ENCODE results near the gene FHDC1.

DNA sequence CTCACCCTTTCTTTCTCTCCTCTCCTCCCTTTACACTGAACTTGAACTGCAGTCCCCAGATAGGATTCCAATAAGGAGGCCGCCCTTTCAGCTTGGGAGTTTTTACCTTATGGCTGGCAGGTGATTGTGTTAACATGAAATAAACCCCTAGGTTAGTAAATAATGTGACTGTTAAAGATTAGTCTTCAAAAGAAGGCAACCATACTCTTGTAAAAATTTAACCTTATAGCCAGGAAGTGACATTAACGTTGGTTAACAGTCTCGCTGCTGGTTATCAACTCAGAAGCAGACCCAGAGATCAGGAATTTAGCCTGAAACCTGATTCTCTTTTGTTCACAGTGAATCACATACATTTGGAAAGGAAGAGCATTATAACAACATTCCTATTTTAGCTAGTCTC is 15.2 kb downstream of the FHDC1 start:
- TF ChIP-seq POLR2A (IDR thresholded peaks at IDR 0.05), result no peak
- TF ChIP-seq, protein P1, sequence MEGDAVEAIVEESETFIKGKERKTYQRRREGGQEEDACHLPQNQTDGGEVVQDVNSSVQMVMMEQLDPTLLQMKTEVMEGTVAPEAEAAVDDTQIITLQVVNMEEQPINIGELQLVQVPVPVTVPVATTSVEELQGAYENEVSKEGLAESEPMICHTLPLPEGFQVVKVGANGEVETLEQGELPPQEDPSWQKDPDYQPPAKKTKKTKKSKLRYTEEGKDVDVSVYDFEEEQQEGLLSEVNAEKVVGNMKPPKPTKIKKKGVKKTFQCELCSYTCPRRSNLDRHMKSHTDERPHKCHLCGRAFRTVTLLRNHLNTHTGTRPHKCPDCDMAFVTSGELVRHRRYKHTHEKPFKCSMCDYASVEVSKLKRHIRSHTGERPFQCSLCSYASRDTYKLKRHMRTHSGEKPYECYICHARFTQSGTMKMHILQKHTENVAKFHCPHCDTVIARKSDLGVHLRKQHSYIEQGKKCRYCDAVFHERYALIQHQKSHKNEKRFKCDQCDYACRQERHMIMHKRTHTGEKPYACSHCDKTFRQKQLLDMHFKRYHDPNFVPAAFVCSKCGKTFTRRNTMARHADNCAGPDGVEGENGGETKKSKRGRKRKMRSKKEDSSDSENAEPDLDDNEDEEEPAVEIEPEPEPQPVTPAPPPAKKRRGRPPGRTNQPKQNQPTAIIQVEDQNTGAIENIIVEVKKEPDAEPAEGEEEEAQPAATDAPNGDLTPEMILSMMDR (IDR thresholded peaks at IDR 0.05), result no peak
- no peak for TF ChIP-seq POLR2AphosphoS5 (IDR thresholded peaks at IDR 0.05)
- TF ChIP-seq EP300 (IDR thresholded peaks at IDR 0.05), result no peak
